PC-3 (cell line): ENCODE results near the gene IRF2. TPM values are rescaled to one million over a fixed set of nuclear protein-coding genes. Genes with fewer than 3 reads are reported as not detected.

Experiments used
- ATAC-seq: fragments of 200-7000 bp; cut with Tn5 transposase; 2 replicates; pipeline ENCODE4 v1.9.1; 2020; ENCODE audit warnings: mild to moderate bottlenecking, moderate library complexity
- BruUV-seq: library from RNA; stranded (reverse); fragments of 400-500 nt; replicated peaks from 2 replicates; lab custom pipeline; 2021; lab: Mats Ljungman, UMichigan
- CTCF ChIA-PET: fragments of 300-600 bp; sonication (Branson Sonifier 250); formaldehyde crosslinking; loops from one replicate; lab custom pipeline; 2022; ENCODE audit warnings: antibody characterized with exemption; lab: Charles Lee
- POLR2A ChIA-PET: fragments of 300-600 bp; sonication (Branson Sonifier 250); formaldehyde crosslinking; loops from one replicate; lab custom pipeline; 2022; ENCODE audit warnings: antibody characterized with exemption; ENCODE audit not compliant: unreplicated experiment; lab: Charles Lee
- DNase-seq: peaks from one replicate; pipeline ENCODE4 v3.0.0-alpha.2; 2015
- H2AFZ ChIP-seq: fragments of 300-600 bp; sonication (generic); 2 replicates; pipeline ENCODE4 v1.6.0; 2016; ENCODE audit warnings: antibody characterized with exemption, low read length
- H3F3A ChIP-seq: fragments of 300-600 bp; sonication (generic); one replicate; pipeline ENCODE4 v1.6.0; 2017; ENCODE audit warnings: antibody characterized with exemption, low read length, control low read depth, mild to moderate bottlenecking; ENCODE audit not compliant: unreplicated experiment
- H3K27ac ChIP-seq: fragments of 300-600 bp; sonication (generic); 2 replicates; pipeline ENCODE4 v1.5.1; 2016; ENCODE audit warnings: mild to moderate bottlenecking, low read length
- H3K27me3 ChIP-seq: fragments of 300-600 bp; sonication (generic); 2 replicates; pipeline ENCODE4 v1.6.1; 2016; ENCODE audit warnings: low read length, mixed read lengths
- H3K36me3 ChIP-seq: fragments of 300-600 bp; sonication (generic); 2 replicates; pipeline ENCODE4 v1.6.1; 2016; ENCODE audit warnings: low read depth, mixed run types, low read length, mixed read lengths
- H3K4me1 ChIP-seq: fragments of 300-600 bp; sonication (generic); 2 replicates; pipeline ENCODE4 v1.5.1; 2016; ENCODE audit warnings: low read length; ENCODE audit not compliant: insufficient read depth
- H3K4me2 ChIP-seq: fragments of 300-600 bp; sonication (generic); 2 replicates; pipeline ENCODE4 v1.6.0; 2016; ENCODE audit warnings: low read length
- H3K4me3 ChIP-seq: fragments of 300-600 bp; sonication (generic); 2 replicates; pipeline ENCODE4 v1.5.1; 2016; ENCODE audit warnings: mild to moderate bottlenecking, low read length, mixed read lengths
- H3K79me2 ChIP-seq: fragments of 300-600 bp; sonication (generic); 2 replicates; pipeline ENCODE4 v1.6.1; 2017; ENCODE audit warnings: low read length, mixed read lengths
- H3K9ac ChIP-seq: fragments of 300-600 bp; sonication (generic); 2 replicates; pipeline ENCODE4 v1.6.0; 2016; ENCODE audit warnings: mild to moderate bottlenecking, low read length
- H3K9me2 ChIP-seq: fragments of 300-600 bp; sonication (generic); replicated peaks from 2 replicates; pipeline ENCODE4 v1.6.1; 2016; ENCODE audit warnings: mixed run types, low read length, mixed read lengths
- H3K9me3 ChIP-seq: fragments of 300-600 bp; sonication (generic); 2 replicates; pipeline ENCODE4 v1.6.1; 2016; ENCODE audit warnings: low read length, mixed read lengths
- H4K20me1 ChIP-seq: fragments of 300-600 bp; sonication (generic); 2 replicates; pipeline ENCODE4 v1.6.1; 2016; ENCODE audit warnings: low read length, mixed read lengths
- EZH2 ChIP-seq: fragments of 300-600 bp; sonication (generic); IDR thresholded peaks from one replicate; pipeline ENCODE4 v1.6.1; 2017; ENCODE audit warnings: antibody characterized with exemption, mild to moderate bottlenecking, low read length; ENCODE audit not compliant: unreplicated experiment
- EZH2phosphoT487 ChIP-seq: fragments of 300-600 bp; sonication (generic); IDR thresholded peaks from 2 replicates; pipeline ENCODE4 v1.6.1; 2018; ENCODE audit warnings: mild to moderate bottlenecking, antibody characterized with exemption, low read length, borderline replicate concordance
- intact Hi-C: fragments of 100-400 bp; cut with micrococcal nuclease; formaldehyde crosslinking; loops from 2 replicates; pipeline ENCODE4 v1.9.0; 2023
- total RNA-seq: library from RNA; depleted of rRNA; stranded (reverse); fragments of >200 nt; gene quantifications from 2 replicates; pipeline ENCODE4 v1.2.3, GENCODE V29; 2014
- TF ChIP-seq, protein P1 (sequence below): fragments of 300-600 bp; sonication (generic); conservative IDR thresholded peaks from 2 replicates; pipeline ENCODE4 v1.5.1; 2017; ENCODE audit warnings: antibody characterized with exemption, low read depth, mild to moderate bottlenecking, low read length

IRF2 gene
- total RNA-seq, 1 experiment from 2014 or later, result 7.7 TPM

DNA sequence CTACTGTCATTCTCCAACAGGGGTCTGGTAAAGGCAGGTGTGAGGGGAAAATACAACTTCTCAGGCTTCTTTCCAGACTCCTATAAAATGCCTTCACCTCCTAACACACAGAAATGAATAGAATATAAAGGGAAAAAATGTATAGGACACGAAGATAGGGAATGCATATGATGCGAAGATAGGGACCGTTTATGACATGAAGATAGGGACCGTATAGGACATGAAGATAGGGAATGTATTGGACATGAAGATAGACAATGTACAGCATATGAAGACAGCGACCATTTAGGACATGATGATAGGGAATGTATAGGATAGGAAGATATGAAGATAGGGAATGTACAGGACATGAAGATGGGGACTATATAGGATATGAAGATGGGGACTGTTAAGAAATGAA, 10.5 kb downstream of the IRF2 start:
- Histone ChIP-seq H3K27ac (no peak overlapping the region), H2AFZ (no peak overlapping the region), H3K4me3 (no peak overlapping the region), H3K79me2 (peaks cover 38% of the 10 kb centered on the region), H3K9ac (no peak overlapping the region), H3K27me3 (no peaks in the 10 kb centered on the region), H3K36me3 (no peaks in the 10 kb centered on the region), H3K4me2 (no peak overlapping the region), H4K20me1 (no peaks in the 10 kb centered on the region), H3K9me3 (no peaks in the 10 kb centered on the region), H3F3A (no peaks in the 10 kb centered on the region), H3K9me2 (no peaks in the 10 kb centered on the region), H3K4me1 (no peaks in the 10 kb centered on the region)
- TF ChIP-seq EZH2, result no peak
- TF ChIP-seq EZH2phosphoT487, result no peak
- TF ChIP-seq, protein P1, sequence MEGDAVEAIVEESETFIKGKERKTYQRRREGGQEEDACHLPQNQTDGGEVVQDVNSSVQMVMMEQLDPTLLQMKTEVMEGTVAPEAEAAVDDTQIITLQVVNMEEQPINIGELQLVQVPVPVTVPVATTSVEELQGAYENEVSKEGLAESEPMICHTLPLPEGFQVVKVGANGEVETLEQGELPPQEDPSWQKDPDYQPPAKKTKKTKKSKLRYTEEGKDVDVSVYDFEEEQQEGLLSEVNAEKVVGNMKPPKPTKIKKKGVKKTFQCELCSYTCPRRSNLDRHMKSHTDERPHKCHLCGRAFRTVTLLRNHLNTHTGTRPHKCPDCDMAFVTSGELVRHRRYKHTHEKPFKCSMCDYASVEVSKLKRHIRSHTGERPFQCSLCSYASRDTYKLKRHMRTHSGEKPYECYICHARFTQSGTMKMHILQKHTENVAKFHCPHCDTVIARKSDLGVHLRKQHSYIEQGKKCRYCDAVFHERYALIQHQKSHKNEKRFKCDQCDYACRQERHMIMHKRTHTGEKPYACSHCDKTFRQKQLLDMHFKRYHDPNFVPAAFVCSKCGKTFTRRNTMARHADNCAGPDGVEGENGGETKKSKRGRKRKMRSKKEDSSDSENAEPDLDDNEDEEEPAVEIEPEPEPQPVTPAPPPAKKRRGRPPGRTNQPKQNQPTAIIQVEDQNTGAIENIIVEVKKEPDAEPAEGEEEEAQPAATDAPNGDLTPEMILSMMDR, result no peak
- ChIA-PET CTCF (no interaction called here), POLR2A (no interaction called here)
- DNase-seq (no peak), ATAC-seq (no peak)
- BruUV-seq, result no TSS peak
- intact Hi-C loops, result no loop called here

DNA sequence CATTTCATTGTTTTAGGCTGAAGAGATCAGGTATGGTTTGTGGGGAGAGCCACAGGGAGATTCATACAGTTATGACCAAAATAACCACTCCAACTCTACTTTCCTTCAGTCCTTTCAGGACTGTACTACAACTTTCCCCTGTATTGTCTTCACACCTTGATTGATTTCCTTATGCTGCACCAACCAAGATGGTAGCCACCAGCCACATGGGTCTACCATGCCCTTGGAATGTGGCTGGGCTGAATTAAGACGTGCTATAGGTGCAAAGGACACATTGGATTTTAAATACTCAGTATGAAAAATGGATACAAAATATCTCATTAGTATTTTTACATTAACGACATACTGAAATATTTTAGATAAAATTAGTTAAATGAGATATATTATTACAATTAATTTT, 11.2 kb downstream of the IRF2 start:
- H4K20me1 ChIP-seq, result no peaks in the 10 kb centered on the region

DNA sequence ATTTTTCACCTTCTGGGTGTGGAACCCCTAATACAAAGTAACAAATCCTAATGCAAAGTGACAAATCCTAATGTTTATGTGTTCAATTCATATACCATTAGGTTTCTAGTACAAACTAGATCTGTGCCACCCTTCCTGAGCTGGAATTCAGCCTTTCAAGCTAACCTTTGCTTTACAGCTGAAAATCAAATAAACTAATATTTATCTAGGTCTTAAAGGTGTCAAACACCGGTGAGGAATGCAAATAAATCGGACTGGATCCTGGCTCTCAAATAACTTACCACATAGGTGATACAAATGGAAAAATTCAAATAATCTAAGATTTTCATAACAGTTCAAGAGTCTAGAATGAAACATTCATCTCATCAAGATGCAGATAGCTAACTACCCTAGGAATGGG, 11.6 kb downstream of the IRF2 start:
- Histone ChIP-seq H3K36me3 (no peaks in the 10 kb centered on the region), H3K9me2 (no peaks in the 10 kb centered on the region), H3K27ac (no peak overlapping the region), H3K27me3 (no peaks in the 10 kb centered on the region), H3K79me2 (peaks cover 39% of the 10 kb centered on the region), H3K9me3 (no peaks in the 10 kb centered on the region), H3K4me3 (no peak overlapping the region), H3K4me2 (no peak overlapping the region), H2AFZ (no peak overlapping the region), H3K9ac (no peak overlapping the region), H4K20me1 (no peaks in the 10 kb centered on the region), H3F3A (no peaks in the 10 kb centered on the region), H3K4me1 (no peaks in the 10 kb centered on the region)
- ChIA-PET POLR2A (interaction anchor here (0.6 kb wide), 1 partner anchor 12 kb away, joined by 17 read pairs; no protein-coding TSS in a partner anchor), CTCF (no interaction called here)
- DNase-seq (no peak), ATAC-seq (no peak; the same call in 1 of the 2 replicates)
- BruUV-seq, result no TSS peak
- intact Hi-C loops, result no loop called here
- TF ChIP-seq EZH2, result no peak
- no peak for TF ChIP-seq EZH2phosphoT487
- TF ChIP-seq, protein P1, result no peak

More for the DNA sequence above, 11.2 kb downstream of the IRF2 start:
- H3K9me2 ChIP-seq, result no peaks in the 10 kb centered on the region
- DNase-seq (no peak), ATAC-seq (no peak)
- no peaks in the 10 kb centered on the region for H3K27me3 ChIP-seq
- H3K4me3 ChIP-seq, result no peak overlapping the region
- no peaks in the 10 kb centered on the region for H3K36me3 ChIP-seq
- CTCF ChIA-PET, result no interaction called here
- no peak overlapping the region for H2AFZ ChIP-seq
- H3F3A ChIP-seq, result no peaks in the 10 kb centered on the region
- H3K9me3 ChIP-seq, result no peaks in the 10 kb centered on the region
- no peak overlapping the region for H3K9ac ChIP-seq
- H3K4me1 ChIP-seq, result no peaks in the 10 kb centered on the region
- no peak overlapping the region for H3K4me2 ChIP-seq
- H3K79me2 ChIP-seq, result peaks cover 39% of the 10 kb centered on the region
- POLR2A ChIA-PET, result interaction anchor here (0.6 kb wide), 1 partner anchor 12 kb away, joined by 17 read pairs; no protein-coding TSS in a partner anchor
- intact Hi-C loops, result no loop called here
- TF ChIP-seq EZH2, result no peak
- TF ChIP-seq, protein P1, result no peak
- no peak for TF ChIP-seq EZH2phosphoT487
- no peak overlapping the region for H3K27ac ChIP-seq
- BruUV-seq, result no TSS peak
